Pancreas (tissue), 10 donors: ENCODE measurements around the gene GLT8D2. TPM values are rescaled to one million over a fixed set of nuclear protein-coding genes. Genes with fewer than 3 reads are reported as not detected.

Source experiments
- ATAC-seq, 4 donors: fragments of 200-7000 bp; cut with Tn5 transposase; one replicate each; pipeline versions ENCODE4 v1.8.0 to v1.9.1; 2020; ENCODE audit warnings: mild to moderate bottlenecking in 4 of 4, moderate library complexity in 4 of 4
- DNase-seq, 6 donors: peaks; one replicate each; pipeline ENCODE4 v3.0.0-alpha.2; 2020
- FAIRE-seq: peaks from 2 replicates; lab custom pipeline; 2012; peaks lifted over from hg19 to GRCh38; lab: Jason Lieb, UNC
- H3K27ac ChIP-seq, 4 donors: fragments of 200-600 bp; sonication (generic); 1 replicate in 3 of 4; 2 replicates in 1 of 4; pipeline versions ENCODE4 v1.5.0 to v1.8.0; 2020
- H3K27me3 ChIP-seq, 4 donors: fragments of 200-600 bp; one replicate each; pipeline ENCODE4 v1.8.0; 2021
- H3K36me3 ChIP-seq, 3 donors: fragments of 200-600 bp; sonication (generic) in 1 of 3; one replicate each; pipeline versions ENCODE4 v1.5.0 to v1.8.0; 2020 to 2021
- H3K4me1 ChIP-seq, 3 donors: fragments of 200-600 bp; one replicate each; pipeline ENCODE4 v1.8.0; 2021
- H3K4me3 ChIP-seq, 4 donors: fragments of 200-600 bp; sonication (generic) in 2 of 4; one replicate each; pipeline versions ENCODE4 v1.5.0 to v1.8.0; 2020 to 2021
- H3K9me3 ChIP-seq, 4 donors: fragments of 200-600 bp; one replicate each; pipeline ENCODE4 v1.8.0; 2021
- WGBS, 2 donors: extraction: QIAGEN DNeasy Blood & Tissue Kit; methylation state at CpG; one replicate each; pipeline ENCODE4 v1.1.7; 2013; 5-methylcytosine and 5-hydroxymethylcytosine counted together
- intact Hi-C, 3 donors: fragments of 100-400 bp; cut with DNase I; formaldehyde crosslinking; loops; one replicate each; pipeline versions ENCODE4 v1.11.1 to v1.14.2; 2022
- polyA plus RNA-seq, 2 donors: library from polyadenylated mRNA; stranded (reverse); fragments of 200-250 nt; gene quantifications; one replicate each; pipeline ENCODE4 v1.2.3, GENCODE V29; 2013
- total RNA-seq, 6 donors: library from RNA; stranded (reverse); fragmentation: NEBNext Ultra II Directional in 4 of 6; extraction: Animal tissue kit (Norgen Biotek cat#: 25700) in 4 of 6; gene quantifications; one replicate each; pipeline versions ENCODE4 v1.2.1 to v1.2.4, GENCODE V29; 2021 to 2023
- TF ChIP-seq, protein P1 (sequence below), 4 donors: fragments of 200-600 bp; sonication (generic) in 3 of 4; IDR thresholded peaks; one replicate each; pipeline versions ENCODE4 v1.5.0 to v1.8.0; 2021; ENCODE audit warnings: antibody characterized with exemption in 4 of 4
- donor health status: healthy with polysubstance abuse.
- donor health status: DM: no; HTN: no; CAD: no; lungs with moderate emphysema.
- donor health status: DM: no; HTN: no; CAD: no.
- donor health status: control.
- donor health status: control.
- donor health status: Bipolar disorder and iron deficiency.
- donor health status: DM: yes; HTN: yes; CAD: no.
- donor health status: DM: no; HTN: no; CAD: no.
- donor health status: DM: no; HTN: no; CAD: no.
- donor health status: DM: yes; HTN: yes; CAD: no.

GLT8D2 gene
- total and polyA plus RNA-seq, 8 donors, result 0.32 to 5.3 (median 2.3) TPM

DNA sequence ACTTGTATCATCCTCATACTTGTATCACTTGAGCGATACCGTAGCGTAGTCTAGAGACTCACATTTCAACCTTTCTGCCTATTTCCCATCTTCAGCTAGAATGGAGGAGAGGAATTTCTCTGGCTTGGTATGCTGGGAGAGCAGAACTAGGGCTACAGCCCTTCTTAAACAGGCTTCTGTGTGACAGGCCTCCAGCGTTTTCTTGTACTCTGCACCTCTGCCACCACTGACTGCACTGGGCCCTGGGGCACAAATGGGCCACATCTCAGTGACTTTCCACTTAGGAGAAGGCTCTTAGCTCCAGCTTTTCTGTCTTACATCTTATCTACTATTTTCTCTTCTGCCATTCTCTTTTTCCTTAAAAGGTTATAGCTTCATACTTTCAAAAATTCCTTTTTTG, 41.1 kb upstream of the GLT8D2 start:
- 94 to 95% methylated on average over 4 of the region's 4 CpGs for WGBS, 2 donors
- Histone ChIP-seq H3K4me3 (no peak overlapping the region), H3K9me3 (no peaks in the 10 kb centered on the region), H3K27me3 (no peaks in the 10 kb centered on the region), H3K27ac (no peak overlapping the region), H3K36me3 (peaks cover 0 to 43% (median 18%) of the 10 kb centered on the region in 3 donors), H3K4me1 (no peaks in the 10 kb centered on the region)
- intact Hi-C loops, result no loop called here
- TF ChIP-seq, protein P1, sequence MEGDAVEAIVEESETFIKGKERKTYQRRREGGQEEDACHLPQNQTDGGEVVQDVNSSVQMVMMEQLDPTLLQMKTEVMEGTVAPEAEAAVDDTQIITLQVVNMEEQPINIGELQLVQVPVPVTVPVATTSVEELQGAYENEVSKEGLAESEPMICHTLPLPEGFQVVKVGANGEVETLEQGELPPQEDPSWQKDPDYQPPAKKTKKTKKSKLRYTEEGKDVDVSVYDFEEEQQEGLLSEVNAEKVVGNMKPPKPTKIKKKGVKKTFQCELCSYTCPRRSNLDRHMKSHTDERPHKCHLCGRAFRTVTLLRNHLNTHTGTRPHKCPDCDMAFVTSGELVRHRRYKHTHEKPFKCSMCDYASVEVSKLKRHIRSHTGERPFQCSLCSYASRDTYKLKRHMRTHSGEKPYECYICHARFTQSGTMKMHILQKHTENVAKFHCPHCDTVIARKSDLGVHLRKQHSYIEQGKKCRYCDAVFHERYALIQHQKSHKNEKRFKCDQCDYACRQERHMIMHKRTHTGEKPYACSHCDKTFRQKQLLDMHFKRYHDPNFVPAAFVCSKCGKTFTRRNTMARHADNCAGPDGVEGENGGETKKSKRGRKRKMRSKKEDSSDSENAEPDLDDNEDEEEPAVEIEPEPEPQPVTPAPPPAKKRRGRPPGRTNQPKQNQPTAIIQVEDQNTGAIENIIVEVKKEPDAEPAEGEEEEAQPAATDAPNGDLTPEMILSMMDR (IDR thresholded peaks at IDR 0.05), result no peak
- no peak for DNase-seq
- FAIRE-seq, result no peak
- no peak for ATAC-seq

DNA sequence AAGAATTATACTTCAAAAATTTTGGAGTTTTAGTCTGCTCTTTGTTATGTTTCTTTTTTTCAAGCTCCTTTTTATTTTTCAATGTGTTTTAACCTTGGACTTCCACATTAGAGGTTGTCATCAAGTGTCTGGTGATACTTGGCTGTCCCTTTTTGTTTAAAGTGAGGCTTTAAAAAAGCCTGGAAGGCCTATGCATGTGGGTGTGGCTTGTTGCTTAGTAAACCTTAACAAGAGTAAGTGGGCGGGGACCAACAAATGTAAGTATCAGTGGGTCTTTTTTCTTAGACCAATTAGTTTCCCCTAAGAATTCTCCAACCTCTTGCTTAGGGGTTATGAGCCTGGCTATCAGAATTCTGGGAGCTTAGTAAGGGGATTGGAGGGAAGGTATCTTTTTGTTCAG, 40.7 kb upstream of the GLT8D2 start:
- Histone ChIP-seq H3K4me3 (no peak overlapping the region), H3K4me1 (no peaks in the 10 kb centered on the region), H3K27ac (no peak overlapping the region), H3K9me3 (no peaks in the 10 kb centered on the region), H3K36me3 (peaks cover 0 to 38% (median 18%) of the 10 kb centered on the region in 3 donors), H3K27me3 (no peaks in the 10 kb centered on the region)
- 93 to 100% methylated on average over 1 of the region's 1 CpG for WGBS, 2 donors
- no peak for DNase-seq
- no peak for ATAC-seq
- TF ChIP-seq, protein P1 (IDR thresholded peaks at IDR 0.05), result no peak
- FAIRE-seq, result no peak
- intact Hi-C loops, result no loop called here

DNA sequence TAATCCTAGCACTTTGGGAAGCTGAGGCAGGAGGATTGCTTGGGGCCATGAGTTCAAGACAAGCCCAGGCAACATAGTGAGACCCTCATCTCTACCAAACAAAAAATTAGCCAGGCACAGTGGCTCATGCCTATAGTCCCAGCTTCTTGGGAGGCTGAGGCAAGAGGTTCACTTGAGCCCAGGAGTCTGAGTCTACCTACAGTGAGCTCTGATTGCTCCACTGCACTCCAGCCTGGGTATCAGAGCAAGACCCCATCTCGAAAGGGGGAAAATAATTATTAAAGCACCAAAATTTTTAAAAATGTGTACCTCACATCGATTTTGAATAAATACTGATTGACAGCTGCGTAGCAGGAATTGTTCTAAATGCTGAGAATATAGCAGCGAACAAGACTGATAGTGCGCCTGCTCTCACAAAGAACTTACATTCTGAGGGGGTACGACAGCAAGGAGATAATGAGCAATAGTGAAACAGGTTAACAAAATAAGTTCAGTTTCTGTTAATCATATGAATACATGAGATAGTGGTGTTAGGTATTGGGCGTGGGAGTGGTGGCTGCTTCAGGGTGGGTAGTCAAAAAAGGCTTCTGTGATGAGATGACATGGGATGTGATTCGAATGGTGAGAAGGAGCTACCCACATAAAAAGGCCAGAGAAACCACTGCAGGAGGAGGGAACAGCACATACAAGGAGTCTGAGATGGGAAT, 33.9 kb upstream of the GLT8D2 start:
- TF ChIP-seq, protein P1 (IDR thresholded peaks at IDR 0.05), result no peak
- H3K27me3 ChIP-seq, result no peaks in the 10 kb centered on the region
- no peak for DNase-seq
- no peak overlapping the region for H3K27ac ChIP-seq
- peaks cover 0 to 9% (median 0%) of the 10 kb centered on the region in 3 donors for H3K4me1 ChIP-seq
- WGBS, 2 donors, result 90 to 91% methylated on average over 8 of the region's 8 CpGs
- intact Hi-C loops, result no loop called here
- H3K4me3 ChIP-seq, result no peak overlapping the region
- FAIRE-seq, result no peak
- peaks cover 0 to 49% (median 10%) of the 10 kb centered on the region in 3 donors for H3K36me3 ChIP-seq
- no peak for ATAC-seq
- H3K9me3 ChIP-seq, result no peaks in the 10 kb centered on the region

DNA sequence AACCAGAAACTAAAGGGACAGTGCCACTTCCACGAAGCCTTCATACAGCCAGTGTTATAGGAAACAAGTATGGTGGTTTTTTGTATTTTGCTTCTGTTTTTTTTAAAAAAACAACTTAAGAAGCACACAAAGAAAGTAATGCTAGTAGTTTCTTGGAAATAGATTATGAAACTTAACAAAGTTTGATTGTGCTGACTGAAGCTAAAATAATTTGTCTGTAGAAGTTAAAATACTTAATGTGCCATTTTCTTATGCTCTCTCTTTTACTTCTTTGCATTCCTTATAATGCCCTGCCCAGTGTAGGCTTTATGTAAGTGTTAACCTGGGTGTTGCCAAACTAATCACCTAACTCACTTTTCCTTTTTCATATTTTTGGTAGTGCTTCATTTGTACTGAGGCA, 30.8 kb upstream of the GLT8D2 start:
- peaks cover 0 to 24% (median 0%) of the 10 kb centered on the region in 3 donors for H3K36me3 ChIP-seq
- ATAC-seq (no peak), FAIRE-seq (no peak), DNase-seq (no peak)
- H3K27ac ChIP-seq, result no peak overlapping the region
- 75 to 76% methylated on average over 1 of the region's 1 CpG for WGBS, 2 donors
- TF ChIP-seq, protein P1 (IDR thresholded peaks at IDR 0.05), result no peak
- H3K9me3 ChIP-seq, result no peaks in the 10 kb centered on the region
- intact Hi-C loops, result no loop called here
- no peak overlapping the region for H3K4me3 ChIP-seq
- H3K4me1 ChIP-seq, result peaks cover 0 to 9% (median 0%) of the 10 kb centered on the region in 3 donors
- H3K27me3 ChIP-seq, result no peaks in the 10 kb centered on the region

DNA sequence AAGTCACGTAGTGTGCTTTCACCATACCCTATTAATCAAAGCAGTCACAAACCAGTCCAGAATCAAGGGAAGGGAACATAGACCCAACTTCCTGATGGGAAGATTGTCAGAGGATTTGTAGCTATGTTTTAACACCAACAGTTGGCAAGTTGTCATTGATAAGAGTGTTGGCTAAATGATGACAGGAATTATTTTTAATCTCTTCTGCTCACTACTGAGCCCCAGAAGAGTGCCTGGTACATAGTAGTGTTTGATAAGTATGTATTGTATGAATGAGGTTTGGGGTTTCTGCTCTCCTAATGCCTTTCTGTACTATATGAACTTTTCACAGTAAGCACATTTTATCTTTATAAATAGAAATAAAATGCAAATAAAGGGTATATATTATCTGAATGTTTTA, 29.0 kb upstream of the GLT8D2 start:
- Histone ChIP-seq H3K27me3 (no peaks in the 10 kb centered on the region), H3K9me3 (no peaks in the 10 kb centered on the region), H3K4me1 (peaks cover 0 to 4% (median 0%) of the 10 kb centered on the region in 3 donors), H3K4me3 (no peak overlapping the region), H3K36me3 (peaks cover 0 to 18% (median 0%) of the 10 kb centered on the region in 3 donors), H3K27ac (no peak overlapping the region)
- DNase-seq, result no peak
- TF ChIP-seq, protein P1 (IDR thresholded peaks at IDR 0.05), result no peak
- FAIRE-seq, result no peak
- ATAC-seq, result no peak
- WGBS, 2 donors, result 42 to 56% methylated on average over 1 of the region's 1 CpG
- intact Hi-C loops, result no loop called here
